HepG2 (cell line): ENCODE results near the gene F8A1.

Experiments used
- ATF3 ChIP-seq: sonication (generic); formaldehyde crosslinking; IDR thresholded peaks from 2 replicates; pipeline ENCODE4 v1.4.0; 2020; ENCODE audit warnings: missing genetic modification reagents
- CREB3 ChIP-seq: sonication (generic); formaldehyde crosslinking; IDR thresholded peaks from 2 replicates; pipeline ENCODE4 v1.5.0; 2020; ENCODE audit warnings: missing genetic modification reagents
- CTCF ChIP-seq: sonication (generic); formaldehyde crosslinking; IDR thresholded peaks from 2 replicates; pipeline ENCODE4 v1.5.0; 2020; ENCODE audit warnings: mild to moderate bottlenecking, missing genetic modification reagents, moderate library complexity
- FOXA1 ChIP-seq, 2 experiments: fragments of 450-650 bp in 1 of 2; sonication (generic) in 1 of 2; formaldehyde crosslinking in 1 of 2; IDR thresholded peaks; 2 replicates each; pipeline versions ENCODE4 v1.4.0 to v1.6.1; 2016 to 2020; ENCODE audit warnings: missing genetic modification reagents in 1 of 2
- NFE2L1 ChIP-seq: sonication (generic); formaldehyde crosslinking; IDR thresholded peaks from 2 replicates; pipeline ENCODE4 v1.4.0; 2020; ENCODE audit warnings: missing genetic modification reagents, mild to moderate bottlenecking, borderline replicate concordance
- PBX3 ChIP-seq: sonication (generic); formaldehyde crosslinking; IDR thresholded peaks from 2 replicates; pipeline ENCODE4 v1.8.1; 2023; ENCODE audit warnings: missing genetic modification reagents, inconsistent platforms, borderline replicate concordance
- YY1 ChIP-seq: IDR thresholded peaks from 2 replicates; pipeline ENCODE4 v1.6.1; 2011; ENCODE audit warnings: low read length, low read depth, moderate library complexity, mild to moderate bottlenecking; ENCODE audit not compliant: insufficient read depth, insufficient replicate concordance

GRCh38 chrX:154850957-154851611, 35.1 kb upstream of the F8A1 start:
- TF ChIP-seq CREB3 = no peak
- no peak for TF ChIP-seq NFE2L1 (CRISPR knock-in tag)
- TF ChIP-seq CTCF (CRISPR knock-in tag) = no peak
- TF ChIP-seq YY1 = no peak
- no peak for TF ChIP-seq PBX3
- TF ChIP-seq ATF3 (CRISPR knock-in tag) = no peak
- TF ChIP-seq FOXA1 (IDR thresholded peaks at IDR 0.05) = no peak
- no peak for TF ChIP-seq FOXA1 (CRISPR knock-in tag; IDR thresholded peaks at IDR 0.05)
